Stimulated activated CD4-positive, alpha-beta T cell treated with anti-CD3 and anti-CD28 coated beads, Interleukin-4, amount 100 ng/mL, for 48 hours (primary cell): ENCODE results near the gene PXMP4.

ENCODE experiments used
- DNase-seq, 2 donors: peaks; one replicate each; pipeline ENCODE4 v3.0.0-alpha.2; 2020; ENCODE audit warnings: low read depth in 2 of 2

The PXMP4 gene

GRCh38 chr20:33670715-33671499 is 49.2 kb downstream of the PXMP4 start:
- no peak for DNase-seq

- DNase-seq, result no peak
Measured at GRCh38 chr20:33669873-33670640, 50.1 kb downstream of the PXMP4 start.

GRCh38 chr20:33669224-33669623 is 50.9 kb downstream of the PXMP4 start:
- DNase-seq, result no peak

GRCh38 chr20:33668466-33669155 is 51.5 kb downstream of the PXMP4 start:
- DNase-seq, result no peak

- DNase-seq, result peak; percentile 71 to 74
Measured at GRCh38 chr20:33667676-33668465, 52.2 kb downstream of the PXMP4 start.

GRCh38 chr20:33667245-33667675 is 52.9 kb downstream of the PXMP4 start:
- DNase-seq, result no peak

GRCh38 chr20:33666293-33667244 is 53.5 kb downstream of the PXMP4 start, which contains the start of gene ACTL10:
Gene ACTL10 (plus strand): TSS chr20:33666943. CDS start chr20:33667498, 555 bp downstream.
- DNase-seq, result peak; percentile 76 to 84

GRCh38 chr20:33664762-33665144 is 55.4 kb downstream of the PXMP4 start:
- DNase-seq, result no peak

GRCh38 chr20:33664085-33664761 is 55.9 kb downstream of the PXMP4 start:
- DNase-seq, result no peak

GRCh38 chr20:33663161-33664084 is 56.7 kb downstream of the PXMP4 start:
- DNase-seq, result peak; percentile 78 to 84

GRCh38 chr20:33662172-33662571 is 57.9 kb downstream of the PXMP4 start, which contains the start of gene C20orf144:
Gene C20orf144 (plus strand): TSS chr20:33662327. CDS start chr20:33662346, 19 bp downstream.
- DNase-seq, result no peak

- DNase-seq, result no peak
Measured at GRCh38 chr20:33660685-33661058, 59.4 kb downstream of the PXMP4 start.

- no peak for DNase-seq
Measured at GRCh38 chr20:33660035-33660684, 60.0 kb downstream of the PXMP4 start.

- DNase-seq, result no peak
Measured at GRCh38 chr20:33659341-33660034, 60.6 kb downstream of the PXMP4 start.

GRCh38 chr20:33658929-33659328 is 61.2 kb downstream of the PXMP4 start:
- DNase-seq, result no peak

- no peak for DNase-seq
Measured at GRCh38 chr20:33658510-33658909, 61.6 kb downstream of the PXMP4 start.

GRCh38 chr20:33657704-33658095 is 62.4 kb downstream of the PXMP4 start:
- no peak for DNase-seq
